Measurements from ENCODE around the gene GAMT.
A peak's percentile ranks its signal among the peaks of the same experiment; 100 is the strongest.

The GAMT gene

GRCh38 chr19:1438933-1439354, 37.6 kb upstream of the GAMT start:
- Histone ChIP-seq H3K9ac (ENCODE audit: low read depth, low read length) (peak overlapping the region; percentile 87), H3K4me1 (ENCODE audit: insufficient read depth, low read length) (peaks cover 5% of the 10 kb centered on the region; the same call in 1 of the 2 replicates), H3K9me3 (ENCODE audit: control insufficient read depth, insufficient read depth, low read length) (no peaks in the 10 kb centered on the region), H3K36me3 (ENCODE audit: insufficient read depth, low read length) (peaks cover 16% of the 10 kb centered on the region)

- H3K4me1 ChIP-seq (ENCODE audit: insufficient read depth, low read length) = peaks cover 2% of the 10 kb centered on the region; the same call in 1 of the 2 replicates
Observed at GRCh38 chr19:1438035-1438932, 36.9 kb upstream of the GAMT start, which contains the start of gene RPS15. Gene RPS15, plus strand, starts transcription at chr19:1438396. Its CDS starts 30 bp downstream, at chr19:1438426.

GRCh38 chr19:1437609-1438008, 36.3 kb upstream of the GAMT start:
- peak overlapping the region; percentile 24; the same call in 1 of the 2 replicates for H3K9ac ChIP-seq (ENCODE audit: low read depth, low read length)
- H3K36me3 ChIP-seq (ENCODE audit: insufficient read depth, low read length) = peaks cover 19% of the 10 kb centered on the region
- H3K9me3 ChIP-seq (ENCODE audit: control insufficient read depth, insufficient read depth, low read length) = no peaks in the 10 kb centered on the region
- H3K4me1 ChIP-seq (ENCODE audit: insufficient read depth, low read length) = peaks cover 2% of the 10 kb centered on the region; the same call in 1 of the 2 replicates

More at GRCh38 chr19:1438035-1438932, 36.9 kb upstream of the GAMT start, which contains the start of gene RPS15:
- H3K36me3 ChIP-seq (ENCODE audit: insufficient read depth, low read length) = peaks cover 16% of the 10 kb centered on the region
- no peaks in the 10 kb centered on the region for H3K9me3 ChIP-seq (ENCODE audit: control insufficient read depth, insufficient read depth, low read length)
- H3K9ac ChIP-seq (ENCODE audit: low read depth, low read length) = peak within 1 kb of the TSS; percentile 87

GRCh38 chr19:1435378-1435989, 34.1 kb upstream of the GAMT start:
- H3K4me1 ChIP-seq (ENCODE audit: insufficient read depth, low read length) = peaks cover 2% of the 10 kb centered on the region; the same call in 1 of the 2 replicates
- H3K36me3 ChIP-seq (ENCODE audit: insufficient read depth, low read length) = peaks cover 16% of the 10 kb centered on the region
- no peak overlapping the region for H3K9ac ChIP-seq (ENCODE audit: low read depth, low read length)

GRCh38 chr19:1434577-1435060, 33.3 kb upstream of the GAMT start:
- Histone ChIP-seq H3K36me3 (ENCODE audit: insufficient read depth, low read length) (peaks cover 11% of the 10 kb centered on the region; the same call in 1 of the 2 replicates), H3K9ac (ENCODE audit: low read depth, low read length) (no peak overlapping the region)

More at GRCh38 chr19:1435378-1435989, 34.1 kb upstream of the GAMT start:
- no peaks in the 10 kb centered on the region for H3K9me3 ChIP-seq (ENCODE audit: control insufficient read depth, insufficient read depth, low read length)

DNA sequence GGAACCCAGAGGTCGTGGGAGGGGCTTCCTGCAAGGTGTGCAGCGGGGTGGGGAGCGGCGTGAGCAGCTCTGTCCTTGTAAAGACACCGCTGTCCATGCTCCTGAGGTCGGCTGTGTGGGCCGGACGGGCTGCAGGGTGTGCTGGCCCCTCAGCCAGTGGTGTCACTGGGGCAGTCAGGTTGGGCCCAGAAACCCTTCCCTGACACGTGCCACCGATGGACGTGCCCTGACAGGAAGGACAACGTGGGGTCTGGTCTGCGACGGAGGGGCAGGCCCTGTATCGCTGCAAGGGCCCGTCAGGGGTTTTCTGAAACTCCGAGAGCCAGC, 32.7 kb upstream of the GAMT start:
- Histone ChIP-seq H3K9me3 (ENCODE audit: control insufficient read depth, insufficient read depth, low read length) (no peaks in the 10 kb centered on the region), H3K9ac (ENCODE audit: low read depth, low read length) (no peak overlapping the region)

More at GRCh38 chr19:1434577-1435060, 33.3 kb upstream of the GAMT start:
- no peaks in the 10 kb centered on the region; the same call in 1 of the 2 replicates for H3K4me1 ChIP-seq (ENCODE audit: insufficient read depth, low read length)
- no peaks in the 10 kb centered on the region for H3K9me3 ChIP-seq (ENCODE audit: control insufficient read depth, insufficient read depth, low read length)

GRCh38 chr19:1433119-1434039, 32.0 kb upstream of the GAMT start:
- no peaks in the 10 kb centered on the region for H3K9me3 ChIP-seq (ENCODE audit: control insufficient read depth, insufficient read depth, low read length)
- H3K36me3 ChIP-seq (ENCODE audit: insufficient read depth, low read length) = peaks cover 11% of the 10 kb centered on the region
- H3K4me1 ChIP-seq (ENCODE audit: insufficient read depth, low read length) = no peaks in the 10 kb centered on the region

More for the DNA sequence above, 32.7 kb upstream of the GAMT start:
- H3K36me3 ChIP-seq (ENCODE audit: insufficient read depth, low read length) = peaks cover 11% of the 10 kb centered on the region
- H3K4me1 ChIP-seq (ENCODE audit: insufficient read depth, low read length) = no peaks in the 10 kb centered on the region

DNA sequence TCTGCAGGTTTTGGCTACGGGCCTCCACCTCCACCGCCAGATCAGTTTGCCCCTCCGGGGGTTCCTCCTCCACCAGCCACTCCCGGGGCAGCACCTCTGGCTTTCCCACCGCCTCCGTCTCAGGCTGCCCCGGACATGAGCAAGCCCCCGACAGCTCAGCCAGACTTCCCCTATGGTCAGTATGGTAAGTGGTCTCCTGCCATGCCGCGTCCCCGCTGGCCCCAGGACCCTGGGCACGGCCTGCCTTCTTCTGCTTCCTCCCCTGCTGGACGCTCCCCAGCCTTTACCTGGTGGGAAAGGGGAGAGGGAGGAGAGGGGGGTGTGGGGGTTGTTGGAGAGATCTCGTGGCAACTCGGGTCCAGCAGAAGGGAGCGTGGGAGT, 31.2 kb upstream of the GAMT start:
- H3K9ac ChIP-seq (ENCODE audit: low read depth, low read length) = no peak overlapping the region
- H3K4me1 ChIP-seq (ENCODE audit: insufficient read depth, low read length) = no peaks in the 10 kb centered on the region
- H3K36me3 ChIP-seq (ENCODE audit: insufficient read depth, low read length) = peaks cover 11% of the 10 kb centered on the region
- H3K9me3 ChIP-seq (ENCODE audit: control insufficient read depth, insufficient read depth, low read length) = no peaks in the 10 kb centered on the region

More at GRCh38 chr19:1433119-1434039, 32.0 kb upstream of the GAMT start:
- H3K9ac ChIP-seq (ENCODE audit: low read depth, low read length) = no peak overlapping the region

DNA sequence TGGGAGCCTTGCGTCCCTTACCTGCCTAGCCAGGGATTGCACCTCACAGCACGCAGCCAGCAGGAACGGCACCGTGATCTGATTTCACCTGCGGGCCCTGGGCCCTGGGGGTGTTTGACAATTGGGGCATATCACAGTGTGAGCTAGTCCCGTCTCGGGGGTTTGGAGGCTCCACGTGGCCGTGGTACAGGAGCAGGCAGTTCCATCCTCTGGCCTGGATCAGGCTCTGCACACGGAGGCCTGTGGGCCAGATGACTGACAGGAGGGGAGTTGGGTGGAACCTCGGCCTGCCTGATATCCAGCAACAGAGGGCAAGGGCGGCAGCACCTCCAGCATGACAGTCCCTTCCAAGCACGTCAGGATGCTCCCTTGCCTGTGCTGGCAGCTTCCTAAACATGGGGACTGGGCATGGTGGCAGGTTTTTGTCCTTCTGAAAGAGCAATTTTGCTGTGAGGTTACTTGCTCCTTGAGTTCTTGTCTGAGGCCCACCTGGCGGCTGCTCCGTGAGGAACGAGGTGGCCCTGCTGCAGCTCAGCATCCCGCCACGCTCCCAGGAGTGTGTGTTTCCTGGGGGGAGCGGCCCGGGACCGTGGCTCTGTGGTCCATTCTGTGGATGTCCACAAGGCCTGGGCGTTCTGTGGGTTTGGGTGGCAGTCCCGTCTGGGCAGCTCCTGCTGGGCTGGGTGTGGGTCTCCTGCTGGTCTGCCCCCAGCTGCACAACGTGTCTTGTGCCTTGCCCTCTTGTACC, 30.6 kb upstream of the GAMT start:
- no peaks in the 10 kb centered on the region for H3K4me1 ChIP-seq (ENCODE audit: insufficient read depth, low read length)
- H3K36me3 ChIP-seq (ENCODE audit: insufficient read depth, low read length) = peaks cover 11% of the 10 kb centered on the region
- no peak overlapping the region for H3K9ac ChIP-seq (ENCODE audit: low read depth, low read length)
- no peaks in the 10 kb centered on the region for H3K9me3 ChIP-seq (ENCODE audit: control insufficient read depth, insufficient read depth, low read length)

GRCh38 chr19:1430246-1430645, 28.9 kb upstream of the GAMT start:
- Histone ChIP-seq H3K4me1 (ENCODE audit: insufficient read depth, low read length) (no peaks in the 10 kb centered on the region), H3K36me3 (ENCODE audit: insufficient read depth, low read length) (peaks cover 26% of the 10 kb centered on the region), H3K9ac (ENCODE audit: low read depth, low read length) (no peak overlapping the region), H3K9me3 (ENCODE audit: control insufficient read depth, insufficient read depth, low read length) (no peaks in the 10 kb centered on the region)

- Histone ChIP-seq H3K9me3 (ENCODE audit: control insufficient read depth, insufficient read depth, low read length) (no peaks in the 10 kb centered on the region), H3K4me1 (ENCODE audit: insufficient read depth, low read length) (no peaks in the 10 kb centered on the region), H3K9ac (ENCODE audit: low read depth, low read length) (no peak overlapping the region), H3K36me3 (ENCODE audit: insufficient read depth, low read length) (peaks cover 26% of the 10 kb centered on the region)
Observed at GRCh38 chr19:1429750-1430149, 28.4 kb upstream of the GAMT start.

- Histone ChIP-seq H3K4me1 (ENCODE audit: insufficient read depth, low read length) (no peaks in the 10 kb centered on the region), H3K9ac (ENCODE audit: low read depth, low read length) (no peak overlapping the region), H3K9me3 (ENCODE audit: control insufficient read depth, insufficient read depth, low read length) (no peaks in the 10 kb centered on the region), H3K36me3 (ENCODE audit: insufficient read depth, low read length) (peaks cover 23% of the 10 kb centered on the region)
Observed at GRCh38 chr19:1428738-1429391, 27.5 kb upstream of the GAMT start.

Measured in ES-I3 (cell line).